ENCODE measurements around the gene ZNRF2. TPM values are rescaled to one million over a fixed set of nuclear protein-coding genes. Genes with fewer than 3 reads are reported as not detected.

Gene ZNRF2
- total RNA-seq, 3 donors from 2014 or later, result 34.0 to 53.3 (median 40.5) TPM

- intact Hi-C loops (cut with DNase I, micrococcal nuclease), result no loop called here
- Histone ChIP-seq H3K4me3 (no peak overlapping the region), H3K9me3 (no peaks in the 10 kb centered on the region), H3K36me3 (ENCODE audit: low read depth) (no peaks in the 10 kb centered on the region), H3K4me1 (ENCODE audit: low read depth) (peaks cover 16% of the 10 kb centered on the region)
- no peak for TF ChIP-seq CTCF (IDR thresholded peaks at IDR 0.05)
- peak in 1 of 3 donors; percentile 32 for DNase-seq
- peak; percentile 86 for ATAC-seq
Measured at GRCh38 chr7:30330134-30331111, 46.0 kb downstream of the ZNRF2 start.

GRCh38 chr7:30331338-30331737, 46.9 kb downstream of the ZNRF2 start:
- TF ChIP-seq CTCF (IDR thresholded peaks at IDR 0.05), result no peak
- ATAC-seq (peak; percentile 46), DNase-seq (no peak)
- intact Hi-C loops (cut with DNase I, micrococcal nuclease), result no loop called here
- Histone ChIP-seq H3K36me3 (ENCODE audit: low read depth) (no peaks in the 10 kb centered on the region), H3K9me3 (no peaks in the 10 kb centered on the region), H3K4me1 (ENCODE audit: low read depth) (peaks cover 16% of the 10 kb centered on the region), H3K4me3 (no peak overlapping the region)

- no peaks in the 10 kb centered on the region for H3K9me3 ChIP-seq
- H3K36me3 ChIP-seq (ENCODE audit: low read depth), result no peaks in the 10 kb centered on the region
- DNase-seq (no peak), ATAC-seq (no peak)
- no peak for TF ChIP-seq CTCF (IDR thresholded peaks at IDR 0.05)
- no peak overlapping the region for H3K4me3 ChIP-seq
- intact Hi-C loops (cut with DNase I, micrococcal nuclease), result no loop called here
- H3K4me1 ChIP-seq (ENCODE audit: low read depth), result peaks cover 16% of the 10 kb centered on the region
Measured at GRCh38 chr7:30332549-30332948, 48.2 kb downstream of the ZNRF2 start.

- ATAC-seq (peak; percentile 29), DNase-seq (no peak)
- Histone ChIP-seq H3K4me1 (ENCODE audit: low read depth) (peaks cover 9% of the 10 kb centered on the region), H3K36me3 (ENCODE audit: low read depth) (no peaks in the 10 kb centered on the region), H3K9me3 (peaks cover 1% of the 10 kb centered on the region), H3K4me3 (no peak overlapping the region)
- intact Hi-C loops (cut with DNase I, micrococcal nuclease), result no loop called here
- no peak for TF ChIP-seq CTCF (IDR thresholded peaks at IDR 0.05)
Measured at GRCh38 chr7:30335763-30336487, 51.5 kb downstream of the ZNRF2 start.

- no peaks in the 10 kb centered on the region for H3K4me1 ChIP-seq (ENCODE audit: low read depth)
- ATAC-seq (no peak), DNase-seq (no peak)
- TF ChIP-seq CTCF (IDR thresholded peaks at IDR 0.05), result no peak
- peaks cover 4% of the 10 kb centered on the region for H3K9me3 ChIP-seq
- intact Hi-C loops (cut with DNase I, micrococcal nuclease), result no loop called here
- no peaks in the 10 kb centered on the region for H3K36me3 ChIP-seq (ENCODE audit: low read depth)
- H3K4me3 ChIP-seq, result no peak overlapping the region
Measured at GRCh38 chr7:30344513-30344912, 60.1 kb downstream of the ZNRF2 start.
